SK-N-SH (cell line): ENCODE measurements around the gene KRT84. TPM values are rescaled to one million over a fixed set of nuclear protein-coding genes. Genes with fewer than 3 reads are reported as not detected.

Source experiments
- CTCF ChIA-PET: fragments of 300-600, 350-600 bp; formaldehyde crosslinking; extraction: SDS; loops from one replicate; lab custom pipeline; 2021; lab: Yijun Ruan, JAX
- POLR2A ChIA-PET: fragments of 350-600 bp; sonication (Branson Sonifier 250); formaldehyde crosslinking; extraction: SDS; loops from one replicate; lab custom pipeline; 2020; ENCODE audit warnings: antibody characterized with exemption, inconsistent platforms; lab: Yijun Ruan, JAX
- DNase-seq: peaks from one replicate; pipeline ENCODE4 v3.0.0; 2012
- H2AFZ ChIP-seq: fragments of 200-600 bp; sonication (generic); 2 replicates; pipeline ENCODE4 v1.8.1; 2016; ENCODE audit warnings: antibody characterized with exemption, mild to moderate bottlenecking, low read depth
- H3F3A ChIP-seq: fragments of 200-600 bp; sonication (generic); replicated peaks from 2 replicates; pipeline ENCODE3; 2016; ENCODE audit warnings: antibody characterized with exemption, mild to moderate bottlenecking; ENCODE audit not compliant: insufficient read depth
- H3K27ac ChIP-seq, 2 experiments: fragments of 200-500 bp in 1 of 2; fragments of 200-600 bp in 1 of 2; sonication (Bioruptor generic) in 1 of 2; sonication (generic), shearing (Covaris generic) in 1 of 2; 2 replicates each; pipeline versions ENCODE4 v1.5.1 to v1.6.1; 2014 to 2016; ENCODE audit warnings: low read depth in 2 of 2, inconsistent platforms in 1 of 2, low read length in 1 of 2, mild to moderate bottlenecking in 1 of 2, mixed read lengths in 1 of 2
- H3K27me3 ChIP-seq: fragments of 200-600 bp; sonication (generic), shearing (Covaris generic); 2 replicates; pipeline ENCODE4 v1.6.1; 2016; ENCODE audit warnings: mixed run types; ENCODE audit not compliant: insufficient read depth
- H3K36me3 ChIP-seq, 2 experiments: fragments of 200-500 bp in 1 of 2; fragments of 200-600 bp in 1 of 2; sonication (Bioruptor generic) in 1 of 2; sonication (generic) in 1 of 2; replicated peaks in 1 of 2; 2 replicates each; pipeline versions ENCODE3 to v1.5.1; 2014 to 2016; ENCODE audit warnings: low read length in 1 of 2, mild to moderate bottlenecking in 1 of 2; ENCODE audit not compliant: insufficient read depth in 2 of 2, control insufficient read depth in 1 of 2
- H3K4me1 ChIP-seq, 2 experiments: fragments of 200-500 bp in 1 of 2; fragments of 200-600 bp in 1 of 2; sonication (Bioruptor generic) in 1 of 2; sonication (generic), shearing (Covaris generic) in 1 of 2; 2 replicates each; pipeline versions ENCODE4 v1.5.1 to v1.6.1; 2014 to 2016; ENCODE audit warnings: low read depth in 1 of 2, low read length in 1 of 2, mixed run types in 1 of 2; ENCODE audit not compliant: insufficient read depth in 2 of 2, control insufficient read depth in 1 of 2
- H3K4me2 ChIP-seq: fragments of 200-600 bp; sonication (generic), shearing (Covaris generic); 2 replicates; pipeline ENCODE4 v1.6.1; 2017; ENCODE audit warnings: mixed run types
- H3K4me3 ChIP-seq, 2 experiments: fragments of 200-500 bp in 1 of 2; fragments of 200-600 bp in 1 of 2; sonication (Bioruptor generic) in 1 of 2; sonication (generic), shearing (Covaris generic) in 1 of 2; 2 replicates each; pipeline versions ENCODE4 v1.5.1 to v1.8.1; 2014 to 2016; ENCODE audit warnings: low read depth in 2 of 2, inconsistent platforms in 1 of 2, low read length in 1 of 2, mild to moderate bottlenecking in 1 of 2, mixed read lengths in 1 of 2, moderate library complexity in 1 of 2
- H3K79me2 ChIP-seq: fragments of 200-600 bp; sonication (generic); 2 replicates; pipeline ENCODE4 v1.8.1; 2017; ENCODE audit warnings: mild to moderate bottlenecking; ENCODE audit not compliant: insufficient read depth
- H3K9ac ChIP-seq: fragments of 200-600 bp; sonication (generic); 2 replicates; pipeline ENCODE4 v1.6.1; 2017; ENCODE audit warnings: mixed run types
- H3K9me2 ChIP-seq: fragments of 200-600 bp; sonication (generic); 2 replicates; pipeline ENCODE4 v1.6.1; 2017; ENCODE audit warnings: mixed run types
- H3K9me3 ChIP-seq: fragments of 200-600 bp; sonication (generic); 2 replicates; pipeline ENCODE4 v1.6.1; 2017; ENCODE audit warnings: mixed run types, mild to moderate bottlenecking, moderate library complexity
- H4K20me1 ChIP-seq: fragments of 200-600 bp; sonication (generic); 2 replicates; pipeline ENCODE4 v1.6.1; 2017; ENCODE audit warnings: mild to moderate bottlenecking, mixed run types; ENCODE audit not compliant: insufficient read depth
- ELF1 ChIP-seq: IDR thresholded peaks from 2 replicates; pipeline ENCODE4 v1.4.0; 2012
- EZH2phosphoT487 ChIP-seq: fragments of 200-600 bp; sonication (generic); IDR thresholded peaks from 2 replicates; pipeline ENCODE4 v1.6.1; 2017; ENCODE audit warnings: low read depth, mixed run types, mild to moderate bottlenecking, antibody characterized with exemption, moderate library complexity, borderline replicate concordance
- FOSL2 ChIP-seq: IDR thresholded peaks from 2 replicates; pipeline ENCODE4 v1.4.0; 2012; ENCODE audit warnings: low read depth, mild to moderate bottlenecking, moderate library complexity, borderline replicate concordance
- FOXJ3 ChIP-seq: sonication (generic); formaldehyde crosslinking; IDR thresholded peaks from 2 replicates; pipeline ENCODE4 v1.5.1; 2020; ENCODE audit warnings: mild to moderate bottlenecking, missing genetic modification reagents
- FOXM1 ChIP-seq: IDR thresholded peaks from 2 replicates; pipeline ENCODE4 v1.4.0; 2012; ENCODE audit warnings: low read depth, mild to moderate bottlenecking
- GABPA ChIP-seq: IDR thresholded peaks from 2 replicates; pipeline ENCODE4 v1.4.0; 2012; ENCODE audit warnings: low read depth, mild to moderate bottlenecking
- GATA2 ChIP-seq: sonication (generic); formaldehyde crosslinking; IDR thresholded peaks from 2 replicates; pipeline ENCODE4 v1.5.0; 2020; ENCODE audit warnings: mild to moderate bottlenecking, missing genetic modification reagents
- JUND ChIP-seq: IDR thresholded peaks from 2 replicates; pipeline ENCODE4 v1.4.0; 2012
- MXI1 ChIP-seq: IDR thresholded peaks from 2 replicates; pipeline ENCODE4 v1.6.1; 2012; ENCODE audit warnings: mild to moderate bottlenecking, low read depth, low read length, improper control_type of control experiment
- POLR2AphosphoS5 ChIP-seq: IDR thresholded peaks from 2 replicates; pipeline ENCODE4 v1.6.1; 2012; ENCODE audit warnings: low read depth, low read length
- RCOR1 ChIP-seq: fragments of 150-350 bp; IDR thresholded peaks from 2 replicates; pipeline ENCODE4 v1.6.1; 2017; ENCODE audit warnings: antibody characterized with exemption, low read length
- RFX5 ChIP-seq: IDR thresholded peaks from 2 replicates; pipeline ENCODE4 v1.6.1; 2012; ENCODE audit warnings: mild to moderate bottlenecking, improper control_type of control experiment, low read length
- RXRA ChIP-seq: IDR thresholded peaks from 2 replicates; pipeline ENCODE4 v1.4.0; 2012; ENCODE audit warnings: low read depth, mild to moderate bottlenecking, borderline replicate concordance
- SIN3A ChIP-seq: IDR thresholded peaks from 2 replicates; pipeline ENCODE4 v1.6.1; 2012; ENCODE audit warnings: low read depth, mild to moderate bottlenecking, low read length, moderate library complexity, borderline replicate concordance
- YY1 ChIP-seq: IDR thresholded peaks from 2 replicates; pipeline ENCODE4 v1.4.0; 2012; ENCODE audit warnings: low read depth, mild to moderate bottlenecking
- ZBTB33 ChIP-seq: IDR thresholded peaks from 2 replicates; pipeline ENCODE4 v1.4.0; 2012; ENCODE audit warnings: low read depth, borderline replicate concordance
- WGBS: methylation state at CpG from one replicate; pipeline ENCODE4 v1.1.6; 2017; ENCODE audit warnings: low lambda C conversion rate; 5-methylcytosine and 5-hydroxymethylcytosine counted together
- polyA plus RNA-seq, 3 experiments: library from polyadenylated mRNA; depleted of rRNA; stranded (reverse); fragments of >200 nt; gene quantifications; 2 replicates each; pipeline ENCODE4 v1.2.3, GENCODE V29; 2012
- TF ChIP-seq, protein P1 (sequence below): IDR thresholded peaks from 2 replicates; pipeline ENCODE4 v1.4.0; 2012; ENCODE audit warnings: low read depth
- TF ChIP-seq, protein P2 (sequence below): fragments of 200-600 bp; sonication (generic); IDR thresholded peaks from 2 replicates; pipeline ENCODE4 v1.6.1; 2017; ENCODE audit warnings: antibody characterized with exemption, mild to moderate bottlenecking, moderate library complexity
- TF ChIP-seq, protein P3 (sequence below): IDR thresholded peaks from 2 replicates; pipeline ENCODE4; 2012

The KRT84 gene
- polyA plus RNA-seq, 1 of the 3 experiments (the other 2 are of a cell fraction), result not detected

DNA sequence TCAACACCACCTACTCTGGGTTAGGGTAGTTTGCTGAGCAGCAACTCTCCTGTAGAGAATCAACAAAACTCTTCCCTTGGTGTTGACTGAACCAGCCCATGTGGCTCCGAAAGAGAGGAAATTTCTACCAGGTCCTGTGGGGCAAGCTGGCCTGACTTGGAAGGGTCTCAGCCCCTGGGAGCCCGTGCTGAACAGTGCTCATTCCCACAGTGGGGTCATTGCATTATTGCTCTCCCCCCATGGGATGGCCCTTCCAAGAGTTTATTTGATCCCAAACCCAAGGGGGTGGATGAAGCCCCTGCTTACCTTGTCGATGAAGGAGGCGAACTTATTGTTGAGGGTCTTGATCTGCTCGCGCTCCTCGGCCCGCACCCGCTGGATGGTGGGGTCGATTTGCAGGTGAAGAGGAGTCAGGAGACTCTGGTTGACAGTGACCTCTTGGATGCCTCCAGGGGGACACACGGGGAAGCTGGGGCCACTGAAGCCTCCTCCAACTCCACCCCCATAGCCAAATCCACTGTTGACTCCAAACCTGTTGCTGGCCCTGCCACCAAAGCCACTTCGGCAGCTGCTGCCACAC is 48.1 kb upstream of the KRT84 start:
- no peaks in the 10 kb centered on the region for H3F3A ChIP-seq
- H3K9me2 ChIP-seq, result no peaks in the 10 kb centered on the region
- H3K9me3 ChIP-seq, result no peaks in the 10 kb centered on the region
- POLR2A ChIA-PET, result no interaction called here
- no peak for DNase-seq
- no peak overlapping the region for H3K4me3 ChIP-seq
- peaks cover 43% of the 10 kb centered on the region; the same call in 1 of the 2 replicates for H3K27me3 ChIP-seq
- no peaks in the 10 kb centered on the region for H4K20me1 ChIP-seq
- 45% methylated on average over 10 of the region's 12 CpGs for whole genome bisulfite sequencing
- H3K9ac ChIP-seq, result no peak overlapping the region
- H2AFZ ChIP-seq, result no peak overlapping the region
- peaks cover 0 to 9% of the 10 kb centered on the region in 2 experiments; a peak in 1 of 4 replicates for H3K4me1 ChIP-seq
- CTCF ChIA-PET, result interaction anchor here (0.6 to 1.1 kb wide), 2 partner anchors 42 to 153 kb away, joined by 3 read pairs; no protein-coding TSS in a partner anchor
- no peak overlapping the region for H3K27ac ChIP-seq
- H3K79me2 ChIP-seq, result no peaks in the 10 kb centered on the region
- no peak for TF ChIP-seq GABPA
- TF ChIP-seq ZBTB33, result no peak
- TF ChIP-seq RFX5, result no peak
- TF ChIP-seq RCOR1, result no peak
- no peak for TF ChIP-seq ELF1
- TF ChIP-seq POLR2AphosphoS5, result no peak
- TF ChIP-seq FOSL2, result no peak
- no peak for TF ChIP-seq RXRA
- TF ChIP-seq, protein P1, sequence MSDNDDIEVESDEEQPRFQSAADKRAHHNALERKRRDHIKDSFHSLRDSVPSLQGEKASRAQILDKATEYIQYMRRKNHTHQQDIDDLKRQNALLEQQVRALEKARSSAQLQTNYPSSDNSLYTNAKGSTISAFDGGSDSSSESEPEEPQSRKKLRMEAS, result no peak
- TF ChIP-seq MXI1, result no peak
- TF ChIP-seq FOXJ3 (CRISPR knock-in tag), result no peak
- TF ChIP-seq, protein P2, sequence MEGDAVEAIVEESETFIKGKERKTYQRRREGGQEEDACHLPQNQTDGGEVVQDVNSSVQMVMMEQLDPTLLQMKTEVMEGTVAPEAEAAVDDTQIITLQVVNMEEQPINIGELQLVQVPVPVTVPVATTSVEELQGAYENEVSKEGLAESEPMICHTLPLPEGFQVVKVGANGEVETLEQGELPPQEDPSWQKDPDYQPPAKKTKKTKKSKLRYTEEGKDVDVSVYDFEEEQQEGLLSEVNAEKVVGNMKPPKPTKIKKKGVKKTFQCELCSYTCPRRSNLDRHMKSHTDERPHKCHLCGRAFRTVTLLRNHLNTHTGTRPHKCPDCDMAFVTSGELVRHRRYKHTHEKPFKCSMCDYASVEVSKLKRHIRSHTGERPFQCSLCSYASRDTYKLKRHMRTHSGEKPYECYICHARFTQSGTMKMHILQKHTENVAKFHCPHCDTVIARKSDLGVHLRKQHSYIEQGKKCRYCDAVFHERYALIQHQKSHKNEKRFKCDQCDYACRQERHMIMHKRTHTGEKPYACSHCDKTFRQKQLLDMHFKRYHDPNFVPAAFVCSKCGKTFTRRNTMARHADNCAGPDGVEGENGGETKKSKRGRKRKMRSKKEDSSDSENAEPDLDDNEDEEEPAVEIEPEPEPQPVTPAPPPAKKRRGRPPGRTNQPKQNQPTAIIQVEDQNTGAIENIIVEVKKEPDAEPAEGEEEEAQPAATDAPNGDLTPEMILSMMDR, result no peak
- no peaks in the 10 kb centered on the region for H3K36me3 ChIP-seq
- H3K4me2 ChIP-seq, result no peak overlapping the region

- H3K4me3 ChIP-seq, result no peak overlapping the region
- H3K9ac ChIP-seq, result no peak overlapping the region
- H2AFZ ChIP-seq, result no peak overlapping the region
- H3K9me3 ChIP-seq, result no peaks in the 10 kb centered on the region
- H3K27me3 ChIP-seq, result peaks cover 49% of the 10 kb centered on the region; the same call in 1 of the 2 replicates
- H3K27ac ChIP-seq, result no peak overlapping the region
- ChIA-PET POLR2A (no interaction called here), CTCF (interaction anchor here (1.3 kb wide), 1 partner anchor 60 kb away, joined by 3 read pairs; no protein-coding TSS in a partner anchor)
- 27% methylated on average over 6 of the region's 6 CpGs for WGBS
- DNase-seq, result no peak
- no peaks in the 10 kb centered on the region for H3K36me3 ChIP-seq
- no peaks in the 10 kb centered on the region for H3K79me2 ChIP-seq
- peaks cover 0 to 9% of the 10 kb centered on the region in 2 experiments; a peak in 1 of 4 replicates for H3K4me1 ChIP-seq
- H3K4me2 ChIP-seq, result no peak overlapping the region
- H3F3A ChIP-seq, result no peaks in the 10 kb centered on the region
- no peaks in the 10 kb centered on the region for H4K20me1 ChIP-seq
- no peaks in the 10 kb centered on the region for H3K9me2 ChIP-seq
- TF ChIP-seq YY1 (no peak), SIN3A (no peak), JUND (no peak), RFX5 (no peak), EZH2phosphoT487 (no peak), POLR2AphosphoS5 (no peak), FOXM1 (no peak), RXRA (no peak), GATA2 (CRISPR knock-in tag) (no peak)
- TF ChIP-seq, protein P2, result no peak
- TF ChIP-seq, protein P3, sequence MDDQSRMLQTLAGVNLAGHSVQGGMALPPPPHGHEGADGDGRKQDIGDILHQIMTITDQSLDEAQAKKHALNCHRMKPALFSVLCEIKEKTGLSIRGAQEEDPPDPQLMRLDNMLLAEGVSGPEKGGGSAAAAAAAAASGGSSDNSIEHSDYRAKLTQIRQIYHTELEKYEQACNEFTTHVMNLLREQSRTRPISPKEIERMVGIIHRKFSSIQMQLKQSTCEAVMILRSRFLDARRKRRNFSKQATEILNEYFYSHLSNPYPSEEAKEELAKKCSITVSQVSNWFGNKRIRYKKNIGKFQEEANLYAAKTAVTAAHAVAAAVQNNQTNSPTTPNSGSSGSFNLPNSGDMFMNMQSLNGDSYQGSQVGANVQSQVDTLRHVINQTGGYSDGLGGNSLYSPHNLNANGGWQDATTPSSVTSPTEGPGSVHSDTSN, result no peak
- TF ChIP-seq, protein P1, result no peak
These were observed 47.2 kb upstream of the KRT84 start for GRCh38 chr12:52432559-52433207.
